ENCODE measurements around the gene CLSTN3. TPM values are rescaled to one million over a fixed set of nuclear protein-coding genes. Genes with fewer than 3 reads are reported as not detected.
A peak's percentile ranks its signal among the peaks of the same experiment; 100 is the strongest.

The CLSTN3 gene
- total RNA-seq, 1 donor, result 7.6 TPM

DNA sequence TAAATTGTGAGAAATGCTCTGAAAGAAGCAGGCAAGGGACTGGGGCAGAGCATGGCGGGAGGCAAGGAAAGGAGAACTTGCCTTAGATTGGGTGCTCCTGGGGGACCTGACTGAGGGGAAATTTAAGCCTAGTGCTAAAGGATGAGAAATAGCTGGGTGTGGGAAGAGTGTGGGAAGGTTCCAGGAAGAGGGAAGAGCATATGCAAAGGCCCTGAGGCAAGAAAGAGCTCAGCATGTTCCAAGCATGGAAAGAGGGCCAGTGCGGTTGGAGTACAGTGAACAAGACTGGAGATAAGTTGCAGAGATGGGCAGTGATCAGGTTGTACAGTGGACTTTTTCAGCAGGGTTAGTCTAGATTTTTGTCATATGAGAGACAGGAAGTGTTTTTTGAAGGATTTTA is 9.0 kb downstream of the CLSTN3 start:
- no peak overlapping the region for H2AFZ ChIP-seq (ENCODE audit: low read length)
- TF ChIP-seq, protein P1, sequence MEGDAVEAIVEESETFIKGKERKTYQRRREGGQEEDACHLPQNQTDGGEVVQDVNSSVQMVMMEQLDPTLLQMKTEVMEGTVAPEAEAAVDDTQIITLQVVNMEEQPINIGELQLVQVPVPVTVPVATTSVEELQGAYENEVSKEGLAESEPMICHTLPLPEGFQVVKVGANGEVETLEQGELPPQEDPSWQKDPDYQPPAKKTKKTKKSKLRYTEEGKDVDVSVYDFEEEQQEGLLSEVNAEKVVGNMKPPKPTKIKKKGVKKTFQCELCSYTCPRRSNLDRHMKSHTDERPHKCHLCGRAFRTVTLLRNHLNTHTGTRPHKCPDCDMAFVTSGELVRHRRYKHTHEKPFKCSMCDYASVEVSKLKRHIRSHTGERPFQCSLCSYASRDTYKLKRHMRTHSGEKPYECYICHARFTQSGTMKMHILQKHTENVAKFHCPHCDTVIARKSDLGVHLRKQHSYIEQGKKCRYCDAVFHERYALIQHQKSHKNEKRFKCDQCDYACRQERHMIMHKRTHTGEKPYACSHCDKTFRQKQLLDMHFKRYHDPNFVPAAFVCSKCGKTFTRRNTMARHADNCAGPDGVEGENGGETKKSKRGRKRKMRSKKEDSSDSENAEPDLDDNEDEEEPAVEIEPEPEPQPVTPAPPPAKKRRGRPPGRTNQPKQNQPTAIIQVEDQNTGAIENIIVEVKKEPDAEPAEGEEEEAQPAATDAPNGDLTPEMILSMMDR (IDR thresholded peaks at IDR 0.05; ENCODE audit: extremely low read depth, low read depth, low read length), result no peak
- DNase-seq (ENCODE audit: insufficient read length, low spot score, missing footprints), result no peak
- H3K4me2 ChIP-seq (ENCODE audit: insufficient read depth, low read length), result no peak overlapping the region
- no peak overlapping the region for H3K4me3 ChIP-seq (ENCODE audit: insufficient read depth, low read length)
- no peaks in the 10 kb centered on the region for H3K79me2 ChIP-seq (ENCODE audit: insufficient read depth, low read length)
- H4K20me1 ChIP-seq (ENCODE audit: insufficient read depth, low read length), result no peaks in the 10 kb centered on the region
- peaks cover under 1% of the 10 kb centered on the region for H3K4me1 ChIP-seq (ENCODE audit: insufficient read depth, low read length)
- H3K27me3 ChIP-seq (ENCODE audit: insufficient read depth, low read length), result no peaks in the 10 kb centered on the region
- H3K27ac ChIP-seq (ENCODE audit: low read depth, low read length), result no peak overlapping the region
- H3K36me3 ChIP-seq (ENCODE audit: insufficient read depth, low read length), result peaks cover 6% of the 10 kb centered on the region
- no peaks in the 10 kb centered on the region for H3K9me3 ChIP-seq (ENCODE audit: low read depth, low read length)

DNA sequence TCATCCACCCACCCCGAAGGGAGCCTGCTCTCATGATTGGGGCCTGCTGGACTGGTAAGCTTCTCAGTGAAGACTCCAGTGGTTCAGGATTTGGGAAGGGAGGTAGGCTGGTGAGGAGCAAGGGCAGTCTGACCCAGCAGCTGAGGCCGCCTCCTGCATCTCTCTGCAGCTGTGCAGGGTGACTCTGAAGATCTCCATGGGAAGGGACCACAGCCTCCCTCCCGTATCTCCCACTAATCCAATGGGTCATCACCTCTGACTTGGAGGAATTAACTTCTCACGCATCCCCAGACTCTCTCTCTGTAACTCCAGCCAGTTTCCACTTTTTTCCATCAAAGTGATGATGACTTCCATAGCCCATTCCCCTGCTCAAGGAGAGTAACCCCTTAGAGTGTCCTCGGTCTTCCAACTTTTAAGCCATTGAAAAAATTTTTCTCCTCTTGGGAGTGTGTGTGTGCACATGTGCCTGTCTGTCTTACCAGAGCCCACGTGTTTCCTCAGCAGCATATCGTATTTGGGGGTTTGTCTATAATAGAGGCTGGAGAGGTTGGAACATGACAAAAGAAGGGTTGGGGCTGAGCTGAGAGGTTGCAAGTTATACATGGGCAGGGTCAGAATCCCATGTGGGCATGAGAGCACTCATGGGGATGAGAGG is 11.3 kb downstream of the CLSTN3 start:
- H3K4me2 ChIP-seq (ENCODE audit: insufficient read depth, low read length), result no peak overlapping the region
- H3K27me3 ChIP-seq (ENCODE audit: insufficient read depth, low read length), result no peaks in the 10 kb centered on the region
- H2AFZ ChIP-seq (ENCODE audit: low read length), result no peak overlapping the region
- H3K4me3 ChIP-seq (ENCODE audit: insufficient read depth, low read length), result no peak overlapping the region
- H3K4me1 ChIP-seq (ENCODE audit: insufficient read depth, low read length), result peaks cover 3% of the 10 kb centered on the region
- DNase-seq (ENCODE audit: insufficient read length, low spot score, missing footprints), result no peak
- TF ChIP-seq, protein P1 (IDR thresholded peaks at IDR 0.05; ENCODE audit: extremely low read depth, low read depth, low read length), result no peak
- no peaks in the 10 kb centered on the region for H3K9me3 ChIP-seq (ENCODE audit: low read depth, low read length)
- H3K79me2 ChIP-seq (ENCODE audit: insufficient read depth, low read length), result no peaks in the 10 kb centered on the region
- no peaks in the 10 kb centered on the region for H4K20me1 ChIP-seq (ENCODE audit: insufficient read depth, low read length)
- no peak overlapping the region for H3K27ac ChIP-seq (ENCODE audit: low read depth, low read length)
- no peaks in the 10 kb centered on the region for H3K36me3 ChIP-seq (ENCODE audit: insufficient read depth, low read length)

DNA sequence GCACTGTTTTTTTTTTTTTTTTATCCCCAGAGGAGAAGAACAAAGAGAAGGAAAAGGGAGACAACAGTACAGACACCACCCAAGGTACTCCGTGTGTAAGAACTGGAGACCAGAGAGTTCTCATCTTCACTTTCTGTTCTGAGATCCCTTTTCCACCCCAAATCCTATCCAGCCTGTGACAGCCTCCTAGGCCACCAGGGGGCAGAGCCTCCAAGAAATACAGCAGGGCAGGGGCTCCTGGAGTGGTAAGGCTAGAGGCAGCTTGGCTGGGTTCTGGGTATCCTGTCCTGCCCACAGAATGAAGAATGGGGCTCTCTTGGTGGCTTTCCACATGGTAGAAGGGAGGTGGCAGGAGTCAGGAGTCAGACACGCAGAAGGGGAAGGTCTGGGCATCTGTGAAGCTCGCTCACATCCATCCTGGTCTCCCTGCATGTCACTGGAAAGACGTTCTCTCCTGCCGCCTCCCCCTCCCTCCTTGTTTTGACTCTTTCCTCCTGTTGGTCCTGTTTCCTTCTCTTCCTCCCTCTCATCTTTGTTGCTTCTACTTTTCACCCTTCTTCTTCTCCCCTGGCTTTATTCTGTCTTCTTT is 12.0 kb downstream of the CLSTN3 start:
- TF ChIP-seq, protein P1 (IDR thresholded peaks at IDR 0.05; ENCODE audit: extremely low read depth, low read depth, low read length), result peak; percentile 87
- H4K20me1 ChIP-seq (ENCODE audit: insufficient read depth, low read length), result no peaks in the 10 kb centered on the region
- H3K9me3 ChIP-seq (ENCODE audit: low read depth, low read length), result no peaks in the 10 kb centered on the region
- H3K27me3 ChIP-seq (ENCODE audit: insufficient read depth, low read length), result no peaks in the 10 kb centered on the region
- H3K36me3 ChIP-seq (ENCODE audit: insufficient read depth, low read length), result no peaks in the 10 kb centered on the region
- H3K4me2 ChIP-seq (ENCODE audit: insufficient read depth, low read length), result no peak overlapping the region
- no peak overlapping the region for H2AFZ ChIP-seq (ENCODE audit: low read length)
- peaks cover 3% of the 10 kb centered on the region for H3K4me1 ChIP-seq (ENCODE audit: insufficient read depth, low read length)
- no peak overlapping the region for H3K27ac ChIP-seq (ENCODE audit: low read depth, low read length)
- H3K4me3 ChIP-seq (ENCODE audit: insufficient read depth, low read length), result no peak overlapping the region
- DNase-seq (ENCODE audit: insufficient read length, low spot score, missing footprints), result peak; percentile 93
- no peaks in the 10 kb centered on the region for H3K79me2 ChIP-seq (ENCODE audit: insufficient read depth, low read length)

DNA sequence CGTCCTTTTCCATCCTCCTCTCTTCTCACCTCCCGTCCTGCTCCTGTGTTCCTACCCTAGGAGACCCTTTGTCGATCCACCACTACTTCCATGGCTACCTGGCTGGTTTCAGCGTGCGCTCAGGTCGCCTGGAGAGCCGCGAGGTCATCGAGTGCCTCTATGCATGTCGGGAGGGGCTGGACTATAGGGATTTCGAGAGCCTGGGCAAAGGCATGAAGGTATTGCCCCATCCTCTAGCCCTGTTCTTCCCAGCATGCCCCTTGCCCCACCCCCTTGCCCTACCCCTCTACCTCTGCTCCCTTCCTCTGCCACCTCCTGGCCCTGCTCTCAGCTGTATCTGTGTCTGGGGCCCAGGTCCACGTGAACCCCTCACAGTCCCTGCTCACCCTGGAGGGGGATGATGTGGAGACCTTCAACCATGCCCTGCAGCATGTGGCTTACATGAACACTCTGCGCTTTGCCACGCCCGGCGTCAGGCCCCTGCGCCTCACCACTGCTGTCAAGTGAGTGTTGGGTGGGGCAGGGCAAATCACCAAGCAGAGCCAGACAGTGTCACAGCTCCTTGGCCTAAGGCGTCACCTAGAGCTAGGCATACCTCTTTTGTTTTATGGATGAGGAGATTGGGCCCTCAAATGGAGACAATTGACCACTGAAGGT is 12.8 kb downstream of the CLSTN3 start:
- Histone ChIP-seq H3K9me3 (ENCODE audit: low read depth, low read length) (no peaks in the 10 kb centered on the region), H3K4me1 (ENCODE audit: insufficient read depth, low read length) (peaks cover 3% of the 10 kb centered on the region), H3K4me3 (ENCODE audit: insufficient read depth, low read length) (no peak overlapping the region), H4K20me1 (ENCODE audit: insufficient read depth, low read length) (no peaks in the 10 kb centered on the region), H3K36me3 (ENCODE audit: insufficient read depth, low read length) (no peaks in the 10 kb centered on the region), H3K79me2 (ENCODE audit: insufficient read depth, low read length) (no peaks in the 10 kb centered on the region), H3K27me3 (ENCODE audit: insufficient read depth, low read length) (no peaks in the 10 kb centered on the region), H3K27ac (ENCODE audit: low read depth, low read length) (no peak overlapping the region), H3K4me2 (ENCODE audit: insufficient read depth, low read length) (no peak overlapping the region), H2AFZ (ENCODE audit: low read length) (no peak overlapping the region)
- no peak for DNase-seq (ENCODE audit: insufficient read length, low spot score, missing footprints)
- TF ChIP-seq, protein P1 (IDR thresholded peaks at IDR 0.05; ENCODE audit: extremely low read depth, low read depth, low read length), result no peak

All from osteoblast (primary cell).